Measurements from ENCODE around the gene SLC39A11. TPM values are rescaled to one million over a fixed set of nuclear protein-coding genes. Genes with fewer than 3 reads are reported as not detected.

Gene SLC39A11
- total RNA-seq, 1 experiment from 2014 or later = 18.6 TPM

DNA sequence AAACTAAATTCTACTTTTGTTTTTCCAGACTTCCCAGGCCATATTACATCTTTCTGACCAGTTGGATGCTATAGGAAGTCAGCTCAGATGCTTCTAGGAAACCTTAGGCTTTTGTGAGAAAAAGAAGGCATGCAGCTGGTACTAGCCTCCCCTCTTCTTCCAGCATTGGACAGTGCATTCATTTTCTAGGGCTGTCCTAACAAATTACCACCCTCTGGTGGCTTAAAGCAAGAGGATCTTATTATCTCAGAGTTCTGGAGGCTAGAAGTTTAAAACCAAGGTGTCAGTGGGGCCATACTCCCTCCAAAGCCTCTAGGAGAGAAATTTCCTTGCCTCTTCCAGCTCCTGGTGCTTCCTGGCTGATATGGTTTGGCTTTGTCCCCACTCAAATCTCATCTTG, 467.8 kb downstream of the SLC39A11 start:
- Histone ChIP-seq H3K36me3 (ENCODE audit: insufficient read depth, low read length, poor library complexity, severe bottlenecking) (no peaks in the 10 kb centered on the region), H3K4me3 (ENCODE audit: low read depth, low read length, poor library complexity, severe bottlenecking) (no peak overlapping the region), H3K9me3 (ENCODE audit: low read depth, low read length, poor library complexity, severe bottlenecking) (no peaks in the 10 kb centered on the region), H3K4me1 (ENCODE audit: insufficient read depth, low read length, poor library complexity, severe bottlenecking) (no peaks in the 10 kb centered on the region), H3K27ac (ENCODE audit: low read depth, low read length, poor library complexity, severe bottlenecking) (no peak overlapping the region), H3K27me3 (replicated peaks; ENCODE audit: insufficient read depth, low read depth, low read length, poor library complexity) (no peaks in the 10 kb centered on the region)
- intact Hi-C loops (cut with micrococcal nuclease; ENCODE audit: unreplicated experiment) = no loop called here
- ChIA-PET CTCF (interaction anchor here (1.1 kb wide), 1 partner anchor 68 kb away, joined by 4 read pairs; no protein-coding TSS in a partner anchor), POLR2A (ENCODE audit: low non-redundant PET) (no interaction called here)
- no peak for DNase-seq (ENCODE audit: low spot score)
- TF ChIP-seq, protein P1, sequence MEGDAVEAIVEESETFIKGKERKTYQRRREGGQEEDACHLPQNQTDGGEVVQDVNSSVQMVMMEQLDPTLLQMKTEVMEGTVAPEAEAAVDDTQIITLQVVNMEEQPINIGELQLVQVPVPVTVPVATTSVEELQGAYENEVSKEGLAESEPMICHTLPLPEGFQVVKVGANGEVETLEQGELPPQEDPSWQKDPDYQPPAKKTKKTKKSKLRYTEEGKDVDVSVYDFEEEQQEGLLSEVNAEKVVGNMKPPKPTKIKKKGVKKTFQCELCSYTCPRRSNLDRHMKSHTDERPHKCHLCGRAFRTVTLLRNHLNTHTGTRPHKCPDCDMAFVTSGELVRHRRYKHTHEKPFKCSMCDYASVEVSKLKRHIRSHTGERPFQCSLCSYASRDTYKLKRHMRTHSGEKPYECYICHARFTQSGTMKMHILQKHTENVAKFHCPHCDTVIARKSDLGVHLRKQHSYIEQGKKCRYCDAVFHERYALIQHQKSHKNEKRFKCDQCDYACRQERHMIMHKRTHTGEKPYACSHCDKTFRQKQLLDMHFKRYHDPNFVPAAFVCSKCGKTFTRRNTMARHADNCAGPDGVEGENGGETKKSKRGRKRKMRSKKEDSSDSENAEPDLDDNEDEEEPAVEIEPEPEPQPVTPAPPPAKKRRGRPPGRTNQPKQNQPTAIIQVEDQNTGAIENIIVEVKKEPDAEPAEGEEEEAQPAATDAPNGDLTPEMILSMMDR (conservative IDR thresholded peaks at IDR 0.05; ENCODE audit: low read depth, low read length) = no peak
- no peak for TF ChIP-seq EZH2 (IDR thresholded peaks at IDR 0.05; ENCODE audit: borderline replicate concordance, low read depth, low read length, poor library complexity, severe bottlenecking)
- BruUV-seq (replicated peaks) = no TSS peak

DNA sequence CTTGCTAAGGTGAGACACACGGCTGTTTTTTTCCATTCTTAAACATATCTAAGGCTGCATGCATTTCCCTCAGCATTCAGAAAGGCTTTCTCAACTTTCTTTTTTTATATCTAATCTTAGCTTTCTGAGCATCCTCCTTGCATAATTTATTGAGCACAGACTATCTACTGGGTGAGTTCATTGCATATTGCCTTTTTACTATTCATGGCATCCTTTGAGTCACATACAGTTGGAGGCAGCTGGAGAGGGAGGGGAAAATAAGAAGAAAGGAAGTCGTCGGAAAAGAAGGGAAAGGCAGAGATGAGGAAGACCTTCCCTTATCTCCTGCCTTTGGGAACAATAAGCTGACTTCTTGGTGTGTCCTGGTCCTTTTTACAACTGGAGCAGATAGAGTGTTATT, 468.3 kb downstream of the SLC39A11 start:
- TF ChIP-seq EZH2 (IDR thresholded peaks at IDR 0.05; ENCODE audit: borderline replicate concordance, low read depth, low read length, poor library complexity, severe bottlenecking) = no peak
- TF ChIP-seq, protein P1 (conservative IDR thresholded peaks at IDR 0.05; ENCODE audit: low read depth, low read length) = no peak
- Histone ChIP-seq H3K27ac (ENCODE audit: low read depth, low read length, poor library complexity, severe bottlenecking) (no peak overlapping the region), H3K4me3 (ENCODE audit: low read depth, low read length, poor library complexity, severe bottlenecking) (no peak overlapping the region), H3K27me3 (replicated peaks; ENCODE audit: insufficient read depth, low read depth, low read length, poor library complexity) (no peaks in the 10 kb centered on the region), H3K36me3 (ENCODE audit: insufficient read depth, low read length, poor library complexity, severe bottlenecking) (no peaks in the 10 kb centered on the region), H3K4me1 (ENCODE audit: insufficient read depth, low read length, poor library complexity, severe bottlenecking) (no peaks in the 10 kb centered on the region), H3K9me3 (ENCODE audit: low read depth, low read length, poor library complexity, severe bottlenecking) (no peaks in the 10 kb centered on the region)
- ChIA-PET CTCF (interaction anchor here (1.1 kb wide), 1 partner anchor 67 kb away, joined by 4 read pairs; no protein-coding TSS in a partner anchor), POLR2A (ENCODE audit: low non-redundant PET) (no interaction called here)
- DNase-seq (ENCODE audit: low spot score) = no peak
- no TSS peak for BruUV-seq (replicated peaks)
- intact Hi-C loops (cut with micrococcal nuclease; ENCODE audit: unreplicated experiment) = no loop called here

DNA sequence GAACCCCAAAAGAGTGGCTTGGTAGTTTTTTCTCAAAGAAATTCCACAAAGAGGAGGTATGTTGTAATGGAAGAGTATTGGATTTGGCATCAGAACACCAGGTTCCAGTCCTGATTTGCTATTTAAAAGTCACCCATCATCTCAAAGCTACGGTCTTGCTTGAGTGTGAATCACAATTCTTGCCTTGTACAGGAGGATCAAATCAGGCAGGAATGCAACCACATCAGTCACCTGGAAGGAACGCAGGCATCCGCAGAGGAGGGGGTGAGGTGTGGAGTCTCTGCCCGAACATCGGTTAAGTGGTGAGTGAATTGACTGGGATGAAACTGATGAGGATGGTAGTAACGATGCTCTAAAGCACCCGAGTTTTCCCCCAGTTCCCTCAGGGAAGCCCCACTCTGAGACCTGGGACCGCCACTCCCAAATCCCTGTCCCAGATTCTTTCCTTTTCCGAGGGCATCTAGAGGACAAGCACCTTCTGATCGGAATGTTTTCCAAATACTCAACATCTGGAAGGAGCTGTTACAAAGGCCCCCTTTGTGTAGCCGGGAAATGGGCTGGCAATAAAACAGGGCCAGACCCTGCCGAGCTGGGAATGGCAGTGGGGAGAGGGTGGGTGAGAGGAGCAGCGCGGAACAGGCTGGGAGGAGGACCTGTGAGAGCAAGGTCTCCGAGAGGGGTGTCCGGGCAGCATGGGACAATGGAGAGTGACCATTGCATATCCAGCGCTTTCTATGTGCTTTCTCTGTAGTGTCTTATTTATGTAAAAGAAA, 469.6 kb downstream of the SLC39A11 start:
- BruUV-seq (replicated peaks) = no TSS peak
- no peak overlapping the region for H3K27ac ChIP-seq (ENCODE audit: low read depth, low read length, poor library complexity, severe bottlenecking)
- ChIA-PET CTCF (no interaction called here), POLR2A (ENCODE audit: low non-redundant PET) (no interaction called here)
- no peak for DNase-seq (ENCODE audit: low spot score)
- no peaks in the 10 kb centered on the region for H3K36me3 ChIP-seq (ENCODE audit: insufficient read depth, low read length, poor library complexity, severe bottlenecking)
- H3K4me1 ChIP-seq (ENCODE audit: insufficient read depth, low read length, poor library complexity, severe bottlenecking) = no peaks in the 10 kb centered on the region
- no peaks in the 10 kb centered on the region for H3K9me3 ChIP-seq (ENCODE audit: low read depth, low read length, poor library complexity, severe bottlenecking)
- no peak overlapping the region for H3K4me3 ChIP-seq (ENCODE audit: low read depth, low read length, poor library complexity, severe bottlenecking)
- TF ChIP-seq, protein P1 (conservative IDR thresholded peaks at IDR 0.05; ENCODE audit: low read depth, low read length) = no peak
- TF ChIP-seq EZH2 (IDR thresholded peaks at IDR 0.05; ENCODE audit: borderline replicate concordance, low read depth, low read length, poor library complexity, severe bottlenecking) = no peak
- intact Hi-C loops (cut with micrococcal nuclease; ENCODE audit: unreplicated experiment) = no loop called here
- H3K27me3 ChIP-seq (replicated peaks; ENCODE audit: insufficient read depth, low read depth, low read length, poor library complexity) = no peaks in the 10 kb centered on the region
